Subcutaneous abdominal adipose tissue (tissue), 5 donors: Measurements from ENCODE around the gene EIF4ENIF1.
"Not testable (repeated sequence)": the region's sequence is repeated elsewhere in the genome, so short reads cannot be mapped to it uniquely, and the experiment has no call there.

Source experiments
- H3K27ac ChIP-seq: one replicate; pipeline ENCODE4 v1.7.0; 2013; ENCODE audit warnings: low read depth, mild to moderate bottlenecking, inconsistent platforms, low read length, moderate library complexity
- H3K27me3 ChIP-seq, 5 donors: one replicate each; pipeline ENCODE4 v1.7.0; 2013; ENCODE audit warnings: low read length in 5 of 5, inconsistent platforms in 1 of 5; ENCODE audit not compliant: control insufficient read depth in 5 of 5, insufficient read depth in 4 of 5
- H3K36me3 ChIP-seq, 5 donors: one replicate each; pipeline ENCODE4 v1.7.0; 2013; ENCODE audit warnings: low read length in 5 of 5; ENCODE audit not compliant: control insufficient read depth in 5 of 5, insufficient read depth in 5 of 5
- H3K4me1 ChIP-seq, 5 donors: one replicate each; pipeline ENCODE4 v1.7.0; 2013; ENCODE audit warnings: low read length in 5 of 5, mild to moderate bottlenecking in 3 of 5, moderate library complexity in 1 of 5; ENCODE audit not compliant: control insufficient read depth in 5 of 5, insufficient read depth in 5 of 5
- H3K4me3 ChIP-seq, 5 donors: one replicate each; pipeline ENCODE4 v1.7.0; 2013; ENCODE audit warnings: low read length in 5 of 5, low read depth in 1 of 5
- H3K9ac ChIP-seq, 5 donors: one replicate each; pipeline ENCODE4 v1.7.0; 2013; ENCODE audit warnings: low read length in 5 of 5, mild to moderate bottlenecking in 4 of 5, moderate library complexity in 3 of 5
- H3K9me3 ChIP-seq, 5 donors: one replicate each; pipeline ENCODE4 v1.7.0; 2013; ENCODE audit warnings: low read length in 5 of 5; ENCODE audit not compliant: control insufficient read depth in 5 of 5
- donor health status: healthy.
- donor health status: healthy.
- donor health status: healthy.
- donor health status: healthy.
- donor health status: healthy.

Gene EIF4ENIF1

GRCh38 chr22:31489632-31490495, at the start of gene EIF4ENIF1:
EIF4ENIF1 (minus strand) TSS chr22:31489842; CDS start chr22:31488718, 1,124 bp downstream.
- Histone ChIP-seq H3K4me1 (peaks cover 7 to 30% (median 24%) of the 10 kb centered on the region in 5 donors), H3K9me3 (no peaks in the 10 kb centered on the region), H3K4me3 (peak within 1 kb of the TSS; percentile 68 to 94 (median 90)), H3K9ac (peak within 1 kb of the TSS; percentile 78 to 90 (median 86)), H3K27me3 (no peaks in the 10 kb centered on the region), H3K36me3 (peaks cover 4 to 22% (median 9%) of the 10 kb centered on the region in 5 donors), H3K27ac (peak within 1 kb of the TSS; percentile 81)

DNA sequence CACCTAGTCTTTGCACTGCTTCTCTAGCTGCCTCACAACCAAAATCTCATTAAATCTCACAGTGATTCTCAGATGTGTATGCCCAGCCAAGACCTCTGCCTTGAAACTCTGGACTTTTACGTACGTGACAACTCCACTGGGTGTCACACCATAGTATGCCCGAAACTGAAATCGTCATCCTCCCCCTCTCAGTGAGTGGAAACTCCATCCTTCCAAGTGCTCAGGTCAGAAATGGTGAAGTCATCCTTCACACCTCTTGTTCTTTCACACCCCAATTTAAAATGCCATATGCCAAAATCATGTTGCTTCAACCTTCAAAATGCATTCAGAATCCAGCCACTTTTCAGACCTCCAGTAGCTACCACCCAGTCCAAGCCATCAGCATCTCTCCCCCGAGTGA, 49.2 kb upstream of the EIF4ENIF1 start:
- Histone ChIP-seq H3K27ac (no peak overlapping the region), H3K9ac (no peak overlapping the region), H3K4me3 (no peak overlapping the region), H3K9me3 (no peaks in the 10 kb centered on the region), H3K4me1 (no peaks in the 10 kb centered on the region), H3K36me3 (peaks cover 0 to 3% (median 0%) of the 10 kb centered on the region in 5 donors), H3K27me3 (no peaks in the 10 kb centered on the region)

GRCh38 chr22:31537019-31537535, 47.4 kb upstream of the EIF4ENIF1 start:
- peaks cover 0 to 3% (median 0%) of the 10 kb centered on the region in 5 donors for H3K36me3 ChIP-seq

GRCh38 chr22:31533374-31533773, 43.7 kb upstream of the EIF4ENIF1 start:
- no peaks in the 10 kb centered on the region for H3K4me1 ChIP-seq
- H3K27me3 ChIP-seq: no peaks in the 10 kb centered on the region
- no peak overlapping the region for H3K4me3 ChIP-seq
- no peak overlapping the region for H3K9ac ChIP-seq
- no peak overlapping the region for H3K27ac ChIP-seq
- peaks cover 0 to 4% (median 0%) of the 10 kb centered on the region in 5 donors for H3K36me3 ChIP-seq
- no peaks in the 10 kb centered on the region for H3K9me3 ChIP-seq

More at GRCh38 chr22:31537019-31537535, 47.4 kb upstream of the EIF4ENIF1 start:
- H3K4me3 ChIP-seq: no peak overlapping the region
- H3K9ac ChIP-seq: no peak overlapping the region
- H3K9me3 ChIP-seq: no peaks in the 10 kb centered on the region
- no peaks in the 10 kb centered on the region for H3K27me3 ChIP-seq
- H3K27ac ChIP-seq: no peak overlapping the region
- H3K4me1 ChIP-seq: no peaks in the 10 kb centered on the region

- no peaks in the 10 kb centered on the region for H3K27me3 ChIP-seq
- H3K9ac ChIP-seq: peak overlapping the region in 1 of 5 donors; percentile 35
- no peak overlapping the region for H3K27ac ChIP-seq
- no peak overlapping the region for H3K4me3 ChIP-seq
- peaks cover 0 to 4% (median 0%) of the 10 kb centered on the region in 5 donors for H3K36me3 ChIP-seq
- H3K9me3 ChIP-seq: no peaks in the 10 kb centered on the region
- H3K4me1 ChIP-seq: no peaks in the 10 kb centered on the region
Measured at GRCh38 chr22:31532060-31532459, 42.4 kb upstream of the EIF4ENIF1 start.

DNA sequence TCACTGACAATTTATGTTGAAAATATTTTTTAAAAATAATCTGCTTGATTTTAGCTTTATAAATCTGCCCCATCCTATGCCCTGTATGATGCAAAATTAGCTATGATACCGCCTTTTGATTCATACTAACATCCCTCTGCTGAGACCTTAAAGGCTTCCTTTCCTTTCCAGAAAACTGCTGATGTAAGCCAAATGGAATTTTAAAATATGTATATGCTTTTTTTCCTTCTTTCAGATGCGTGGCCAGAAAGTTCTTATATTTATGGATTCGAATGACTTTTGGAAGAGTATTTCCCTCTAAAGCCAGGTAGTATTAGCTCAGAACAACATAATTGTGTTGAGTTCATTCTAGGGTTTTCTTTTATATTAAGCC, 41.2 kb upstream of the EIF4ENIF1 start:
- Histone ChIP-seq H3K27ac (no peak overlapping the region), H3K9ac (peak overlapping the region in 1 of 5 donors; percentile 39), H3K4me1 (no peaks in the 10 kb centered on the region), H3K36me3 (peaks cover 0 to 4% (median 0%) of the 10 kb centered on the region in 5 donors), H3K4me3 (no peak overlapping the region), H3K27me3 (no peaks in the 10 kb centered on the region), H3K9me3 (no peaks in the 10 kb centered on the region)

DNA sequence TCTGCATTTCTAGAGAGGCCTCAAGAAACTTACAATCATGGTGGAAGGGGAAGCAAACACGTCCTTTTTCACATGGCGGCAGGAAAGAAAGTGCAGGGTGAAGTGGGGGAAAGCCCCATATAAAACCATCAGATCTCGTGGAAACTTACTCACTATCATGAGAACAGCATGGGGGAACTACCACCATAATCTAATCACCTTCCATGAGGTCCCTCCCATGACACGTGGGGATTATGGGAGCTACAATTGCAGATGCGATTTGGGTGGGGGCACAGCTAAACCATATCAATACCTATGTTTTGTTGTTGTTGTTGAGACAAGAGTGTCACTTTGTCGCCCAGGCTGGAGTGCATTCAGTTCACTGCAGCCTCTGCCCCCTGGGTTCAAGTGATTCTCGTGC, 36.6 kb upstream of the EIF4ENIF1 start:
- Histone ChIP-seq H3K9me3 (no peaks in the 10 kb centered on the region), H3K4me1 (no peaks in the 10 kb centered on the region), H3K27me3 (no peaks in the 10 kb centered on the region)

GRCh38 chr22:31524132-31524531, 34.5 kb upstream of the EIF4ENIF1 start:
- not testable (repeated sequence) for H3K4me3 ChIP-seq, H3K27ac ChIP-seq, H3K9ac ChIP-seq, H3K9me3 ChIP-seq, H3K36me3 ChIP-seq, H3K27me3 ChIP-seq, H3K4me1 ChIP-seq

More for the DNA sequence above, 36.6 kb upstream of the EIF4ENIF1 start:
- peaks cover 0 to 4% (median 0%) of the 10 kb centered on the region in 5 donors for H3K36me3 ChIP-seq
- no peak overlapping the region for H3K9ac ChIP-seq
- no peak overlapping the region for H3K27ac ChIP-seq
- H3K4me3 ChIP-seq: no peak overlapping the region

DNA sequence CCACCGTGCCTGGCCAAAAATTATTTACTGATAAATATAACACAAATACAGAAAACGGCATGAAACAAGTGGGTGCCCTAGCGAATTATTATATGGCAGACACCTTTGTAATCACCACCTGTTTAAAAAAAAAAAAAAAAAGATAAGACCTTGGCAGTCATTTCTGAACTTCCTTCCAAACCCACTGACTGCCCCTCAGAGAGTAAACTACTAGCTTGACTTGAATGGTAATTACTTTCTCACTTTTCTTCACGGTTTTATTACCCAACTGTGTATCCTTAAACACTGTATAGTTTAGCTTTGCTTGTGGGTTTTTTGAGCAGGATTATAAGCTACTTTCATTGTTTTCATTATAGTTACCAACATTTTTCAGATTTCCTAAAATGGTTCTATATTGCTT, 30.4 kb upstream of the EIF4ENIF1 start:
- Histone ChIP-seq H3K9me3 (no peaks in the 10 kb centered on the region), H3K9ac (no peak overlapping the region), H3K4me1 (no peaks in the 10 kb centered on the region), H3K27me3 (no peaks in the 10 kb centered on the region), H3K36me3 (peaks cover 0 to 4% (median 0%) of the 10 kb centered on the region in 5 donors), H3K27ac (no peak overlapping the region), H3K4me3 (no peak overlapping the region)

DNA sequence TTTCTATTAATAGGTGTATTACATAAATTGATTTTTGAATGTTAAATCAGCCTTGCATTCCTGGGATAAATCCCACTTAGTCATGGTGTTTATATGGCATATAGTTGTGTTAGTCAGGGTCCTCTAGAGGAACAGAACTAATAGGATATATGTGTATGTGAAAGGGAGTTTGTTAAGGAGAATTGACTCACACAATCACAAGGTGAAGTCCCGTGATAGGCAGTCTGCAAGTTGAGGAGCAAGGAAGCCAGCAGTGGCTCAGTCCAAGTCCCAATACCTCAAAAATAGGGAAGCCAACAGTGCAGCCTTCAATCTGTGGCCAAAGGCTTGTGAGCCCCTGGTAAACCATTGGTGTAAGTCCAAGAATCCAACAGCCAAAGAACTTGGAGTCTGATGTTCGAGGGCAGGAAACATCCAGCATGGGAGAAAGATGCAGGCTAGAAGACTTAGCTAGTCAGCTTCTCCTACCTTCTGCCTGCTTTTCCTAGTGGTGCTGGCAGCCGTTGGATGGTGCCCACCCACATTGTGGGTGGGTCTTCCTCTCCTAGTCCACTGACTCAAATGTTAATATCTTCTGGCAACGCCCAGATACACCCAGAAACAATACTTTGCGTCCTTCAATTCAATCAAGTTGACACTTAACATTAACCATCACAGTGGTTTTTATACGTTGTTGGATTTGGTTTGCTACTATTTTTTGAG, 19.6 kb upstream of the EIF4ENIF1 start:
- H3K27me3 ChIP-seq: no peaks in the 10 kb centered on the region
- peaks cover 0 to 11% (median 0%) of the 10 kb centered on the region in 5 donors for H3K36me3 ChIP-seq
- no peak overlapping the region for H3K4me3 ChIP-seq
- H3K9ac ChIP-seq: no peak overlapping the region
- peaks cover 0 to 5% (median 0%) of the 10 kb centered on the region in 5 donors for H3K9me3 ChIP-seq
- no peak overlapping the region for H3K27ac ChIP-seq
- no peaks in the 10 kb centered on the region for H3K4me1 ChIP-seq
